ENCODE data around the gene CHCHD6.

Gene CHCHD6

GRCh38 chr3:126918355-126918821 is 214.3 kb downstream of the CHCHD6 start:
- Histone ChIP-seq H3K9ac (ENCODE audit: low read length) (no peak overlapping the region), H3K36me3 (replicated peaks; ENCODE audit: low read depth, low read length) (no peaks in the 10 kb centered on the region), H3K27me3 (ENCODE audit: low read depth, low read length) (no peaks in the 10 kb centered on the region), H3K4me2 (ENCODE audit: low read length) (no peak overlapping the region), H3K4me1 (ENCODE audit: low read length) (peaks cover 5% of the 10 kb centered on the region), H3K79me2 (ENCODE audit: low read length) (no peaks in the 10 kb centered on the region), H3K27ac (ENCODE audit: low read length) (no peak overlapping the region), H3K4me3 (ENCODE audit: low read length) (no peak overlapping the region), H3K9me3 (ENCODE audit: insufficient read depth, low read length) (no peaks in the 10 kb centered on the region), H2AFZ (ENCODE audit: low read depth, low read length) (no peak overlapping the region), H4K20me1 (ENCODE audit: insufficient read depth, low read length) (no peaks in the 10 kb centered on the region)
- no peak for TF ChIP-seq CTCF (IDR thresholded peaks at IDR 0.05; ENCODE audit: low read depth, low read length)
- TF ChIP-seq EZH2phosphoT487 (IDR thresholded peaks at IDR 0.05; ENCODE audit: low read depth) = no peak

- Histone ChIP-seq H2AFZ (ENCODE audit: low read depth, low read length) (no peak overlapping the region), H3K9ac (ENCODE audit: low read length) (no peak overlapping the region), H3K4me1 (ENCODE audit: low read length) (no peaks in the 10 kb centered on the region), H4K20me1 (ENCODE audit: insufficient read depth, low read length) (no peaks in the 10 kb centered on the region), H3K9me3 (ENCODE audit: insufficient read depth, low read length) (no peaks in the 10 kb centered on the region), H3K79me2 (ENCODE audit: low read length) (no peaks in the 10 kb centered on the region), H3K4me2 (ENCODE audit: low read length) (no peak overlapping the region), H3K4me3 (ENCODE audit: low read length) (no peak overlapping the region), H3K36me3 (replicated peaks; ENCODE audit: low read depth, low read length) (no peaks in the 10 kb centered on the region), H3K27ac (ENCODE audit: low read length) (no peak overlapping the region), H3K27me3 (ENCODE audit: low read depth, low read length) (no peaks in the 10 kb centered on the region)
- TF ChIP-seq EZH2phosphoT487 (IDR thresholded peaks at IDR 0.05; ENCODE audit: low read depth) = no peak
- no peak for TF ChIP-seq CTCF (IDR thresholded peaks at IDR 0.05; ENCODE audit: low read depth, low read length)
These were observed 217.2 kb downstream of the CHCHD6 start for GRCh38 chr3:126921085-126921824.

GRCh38 chr3:126922466-126922865 is 218.4 kb downstream of the CHCHD6 start:
- Histone ChIP-seq H4K20me1 (ENCODE audit: insufficient read depth, low read length) (no peaks in the 10 kb centered on the region), H3K9ac (ENCODE audit: low read length) (no peak overlapping the region)
- TF ChIP-seq EZH2phosphoT487 (IDR thresholded peaks at IDR 0.05; ENCODE audit: low read depth) (no peak), CTCF (IDR thresholded peaks at IDR 0.05; ENCODE audit: low read depth, low read length) (no peak)

GRCh38 chr3:126923423-126923822 is 219.4 kb downstream of the CHCHD6 start:
- no peaks in the 10 kb centered on the region for H4K20me1 ChIP-seq (ENCODE audit: insufficient read depth, low read length)
- no peaks in the 10 kb centered on the region for H3K27me3 ChIP-seq (ENCODE audit: low read depth, low read length)
- no peaks in the 10 kb centered on the region for H3K36me3 ChIP-seq (replicated peaks; ENCODE audit: low read depth, low read length)

More at GRCh38 chr3:126922466-126922865, 218.4 kb downstream of the CHCHD6 start:
- Histone ChIP-seq H3K4me3 (ENCODE audit: low read length) (no peak overlapping the region), H3K9me3 (ENCODE audit: insufficient read depth, low read length) (no peaks in the 10 kb centered on the region), H3K4me2 (ENCODE audit: low read length) (no peak overlapping the region), H3K4me1 (ENCODE audit: low read length) (no peaks in the 10 kb centered on the region), H2AFZ (ENCODE audit: low read depth, low read length) (no peak overlapping the region), H3K79me2 (ENCODE audit: low read length) (no peaks in the 10 kb centered on the region), H3K36me3 (replicated peaks; ENCODE audit: low read depth, low read length) (no peaks in the 10 kb centered on the region), H3K27ac (ENCODE audit: low read length) (no peak overlapping the region), H3K27me3 (ENCODE audit: low read depth, low read length) (no peaks in the 10 kb centered on the region)

More at GRCh38 chr3:126923423-126923822, 219.4 kb downstream of the CHCHD6 start:
- H2AFZ ChIP-seq (ENCODE audit: low read depth, low read length) = no peak overlapping the region
- no peak overlapping the region for H3K4me3 ChIP-seq (ENCODE audit: low read length)
- no peaks in the 10 kb centered on the region for H3K79me2 ChIP-seq (ENCODE audit: low read length)
- no peaks in the 10 kb centered on the region for H3K9me3 ChIP-seq (ENCODE audit: insufficient read depth, low read length)
- no peak overlapping the region for H3K9ac ChIP-seq (ENCODE audit: low read length)
- H3K4me1 ChIP-seq (ENCODE audit: low read length) = no peaks in the 10 kb centered on the region
- H3K27ac ChIP-seq (ENCODE audit: low read length) = no peak overlapping the region
- TF ChIP-seq CTCF (IDR thresholded peaks at IDR 0.05; ENCODE audit: low read depth, low read length) = no peak
- no peak for TF ChIP-seq EZH2phosphoT487 (IDR thresholded peaks at IDR 0.05; ENCODE audit: low read depth)
- no peak overlapping the region for H3K4me2 ChIP-seq (ENCODE audit: low read length)
